ENCODE measurements around the gene EFHD1. TPM values are rescaled to one million over a fixed set of nuclear protein-coding genes. Genes with fewer than 3 reads are reported as not detected.

Gene EFHD1
- 2.4 and 3.6 TPM in 2 replicates for total RNA-seq

DNA sequence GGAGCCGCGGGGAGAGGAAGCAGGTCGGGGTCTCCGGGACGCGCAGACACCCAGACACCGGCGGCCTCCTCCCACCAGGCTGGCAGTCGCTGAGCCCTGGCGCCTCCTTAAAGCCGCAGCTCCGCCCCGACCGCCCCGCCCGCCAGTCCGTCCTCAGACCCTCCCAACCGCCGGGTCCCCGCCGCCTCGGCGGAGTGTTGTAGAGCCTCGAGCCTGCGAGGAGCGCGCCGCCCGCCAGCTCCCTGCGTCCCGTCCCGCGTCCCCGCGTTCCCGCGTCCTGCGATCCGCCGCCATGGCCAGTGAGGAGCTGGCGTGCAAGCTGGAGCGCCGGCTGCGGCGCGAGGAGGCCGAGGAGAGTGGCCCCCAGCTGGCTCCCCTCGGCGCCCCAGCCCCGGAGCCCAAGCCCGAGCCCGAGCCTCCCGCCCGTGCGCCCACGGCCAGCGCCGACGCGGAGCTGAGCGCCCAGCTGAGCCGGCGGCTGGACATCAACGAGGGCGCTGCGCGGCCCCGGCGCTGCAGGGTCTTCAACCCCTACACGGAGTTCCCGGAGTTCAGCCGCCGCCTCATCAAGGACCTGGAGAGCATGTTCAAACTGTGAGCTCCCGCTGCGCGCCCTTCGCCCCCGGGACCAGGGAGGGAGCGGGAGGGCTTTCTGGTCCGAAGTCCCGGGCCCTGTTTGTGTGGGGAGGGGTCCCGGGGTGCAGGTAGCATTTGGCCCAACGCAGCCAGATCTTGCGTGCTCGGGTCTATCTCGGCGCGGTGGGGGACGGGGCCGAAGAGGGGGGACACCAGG lies at the start of gene EFHD1:
Gene EFHD1, plus strand, starts transcription at position 192 of the 793 bp plus-strand sequence. Its CDS starts 101 bp downstream, at position 293.
- Histone ChIP-seq H4K20me1 (ENCODE audit: insufficient read depth, low read length) (no peaks in the 10 kb centered on the region), H3K79me2 (ENCODE audit: insufficient read depth, low read length) (no peaks in the 10 kb centered on the region), H3K36me3 (ENCODE audit: insufficient read depth, low read length) (no peaks in the 10 kb centered on the region), H3K9me3 (ENCODE audit: low read depth, low read length) (no peaks in the 10 kb centered on the region), H3K4me2 (ENCODE audit: insufficient read depth, low read length) (peak within 1 kb of the TSS; percentile 62), H3K27me3 (ENCODE audit: insufficient read depth, low read length) (peaks cover 61% of the 10 kb centered on the region), H3K4me1 (ENCODE audit: insufficient read depth, low read length) (peaks cover 11% of the 10 kb centered on the region), H3K4me3 (ENCODE audit: insufficient read depth, low read length) (peak within 1 kb of the TSS; percentile 64), H3K27ac (ENCODE audit: low read depth, low read length) (no peak within 1 kb of the TSS), H2AFZ (ENCODE audit: low read length) (peak within 1 kb of the TSS; percentile 51)
- TF ChIP-seq, protein P1, sequence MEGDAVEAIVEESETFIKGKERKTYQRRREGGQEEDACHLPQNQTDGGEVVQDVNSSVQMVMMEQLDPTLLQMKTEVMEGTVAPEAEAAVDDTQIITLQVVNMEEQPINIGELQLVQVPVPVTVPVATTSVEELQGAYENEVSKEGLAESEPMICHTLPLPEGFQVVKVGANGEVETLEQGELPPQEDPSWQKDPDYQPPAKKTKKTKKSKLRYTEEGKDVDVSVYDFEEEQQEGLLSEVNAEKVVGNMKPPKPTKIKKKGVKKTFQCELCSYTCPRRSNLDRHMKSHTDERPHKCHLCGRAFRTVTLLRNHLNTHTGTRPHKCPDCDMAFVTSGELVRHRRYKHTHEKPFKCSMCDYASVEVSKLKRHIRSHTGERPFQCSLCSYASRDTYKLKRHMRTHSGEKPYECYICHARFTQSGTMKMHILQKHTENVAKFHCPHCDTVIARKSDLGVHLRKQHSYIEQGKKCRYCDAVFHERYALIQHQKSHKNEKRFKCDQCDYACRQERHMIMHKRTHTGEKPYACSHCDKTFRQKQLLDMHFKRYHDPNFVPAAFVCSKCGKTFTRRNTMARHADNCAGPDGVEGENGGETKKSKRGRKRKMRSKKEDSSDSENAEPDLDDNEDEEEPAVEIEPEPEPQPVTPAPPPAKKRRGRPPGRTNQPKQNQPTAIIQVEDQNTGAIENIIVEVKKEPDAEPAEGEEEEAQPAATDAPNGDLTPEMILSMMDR (IDR thresholded peaks at IDR 0.05; ENCODE audit: extremely low read depth, low read depth, low read length), result no peak
- peak; percentile 83 for DNase-seq (ENCODE audit: insufficient read length, low spot score, missing footprints)

GRCh38 chr2:232584238-232584637 lies 49.2 kb upstream of the EFHD1 start:
- no peaks in the 10 kb centered on the region for H4K20me1 ChIP-seq (ENCODE audit: insufficient read depth, low read length)

DNA sequence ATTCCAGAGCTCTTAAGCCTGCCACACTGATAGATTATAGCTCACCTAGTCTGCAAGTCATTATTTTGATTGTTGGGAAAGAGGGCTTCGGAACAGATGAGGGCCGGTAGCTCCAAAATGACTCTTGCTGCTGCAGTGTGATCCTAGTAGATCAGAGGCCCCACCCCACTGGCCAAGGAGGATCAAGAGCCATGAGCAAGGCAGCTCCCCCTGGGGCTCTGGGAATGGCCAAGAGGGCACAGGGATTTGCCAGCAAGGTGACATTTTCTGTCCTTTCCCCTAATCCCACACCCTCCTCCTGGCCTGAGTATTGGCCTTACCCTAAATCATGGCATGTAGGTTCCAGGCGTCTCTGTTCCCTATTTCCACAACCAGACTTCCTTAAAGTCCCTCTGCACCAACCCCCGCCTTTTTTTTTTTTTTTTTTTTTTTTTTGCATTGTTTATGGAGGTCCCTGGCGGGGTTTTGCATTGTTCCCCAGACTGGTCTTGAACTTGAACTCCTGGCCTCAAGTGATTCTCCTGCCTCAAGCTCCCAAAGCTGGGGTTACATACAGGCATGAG lies 46.4 kb upstream of the EFHD1 start:
- Histone ChIP-seq H3K4me1 (ENCODE audit: insufficient read depth, low read length) (peaks cover 7% of the 10 kb centered on the region), H2AFZ (ENCODE audit: low read length) (no peak overlapping the region), H3K27me3 (ENCODE audit: insufficient read depth, low read length) (no peaks in the 10 kb centered on the region), H4K20me1 (ENCODE audit: insufficient read depth, low read length) (no peaks in the 10 kb centered on the region), H3K36me3 (ENCODE audit: insufficient read depth, low read length) (peaks cover under 1% of the 10 kb centered on the region), H3K4me3 (ENCODE audit: insufficient read depth, low read length) (no peak overlapping the region), H3K79me2 (ENCODE audit: insufficient read depth, low read length) (no peaks in the 10 kb centered on the region), H3K4me2 (ENCODE audit: insufficient read depth, low read length) (no peak overlapping the region), H3K27ac (ENCODE audit: low read depth, low read length) (no peak overlapping the region), H3K9me3 (ENCODE audit: low read depth, low read length) (no peaks in the 10 kb centered on the region)
- DNase-seq (ENCODE audit: insufficient read length, low spot score, missing footprints), result no peak
- TF ChIP-seq, protein P1 (IDR thresholded peaks at IDR 0.05; ENCODE audit: extremely low read depth, low read depth, low read length), result no peak

More at GRCh38 chr2:232584238-232584637, 49.2 kb upstream of the EFHD1 start:
- no peak overlapping the region for H3K4me2 ChIP-seq (ENCODE audit: insufficient read depth, low read length)
- no peak for DNase-seq (ENCODE audit: insufficient read length, low spot score, missing footprints)
- H3K27me3 ChIP-seq (ENCODE audit: insufficient read depth, low read length), result no peaks in the 10 kb centered on the region
- no peak overlapping the region for H2AFZ ChIP-seq (ENCODE audit: low read length)
- H3K36me3 ChIP-seq (ENCODE audit: insufficient read depth, low read length), result peaks cover 13% of the 10 kb centered on the region
- H3K4me1 ChIP-seq (ENCODE audit: insufficient read depth, low read length), result peaks cover 6% of the 10 kb centered on the region
- H3K9me3 ChIP-seq (ENCODE audit: low read depth, low read length), result no peaks in the 10 kb centered on the region
- H3K4me3 ChIP-seq (ENCODE audit: insufficient read depth, low read length), result no peak overlapping the region
- no peak overlapping the region for H3K27ac ChIP-seq (ENCODE audit: low read depth, low read length)
- no peaks in the 10 kb centered on the region for H3K79me2 ChIP-seq (ENCODE audit: insufficient read depth, low read length)
- TF ChIP-seq, protein P1 (IDR thresholded peaks at IDR 0.05; ENCODE audit: extremely low read depth, low read depth, low read length), result no peak

GRCh38 chr2:232587512-232587911 lies 45.9 kb upstream of the EFHD1 start:
- Histone ChIP-seq H3K27me3 (ENCODE audit: insufficient read depth, low read length) (no peaks in the 10 kb centered on the region), H3K9me3 (ENCODE audit: low read depth, low read length) (no peaks in the 10 kb centered on the region), H2AFZ (ENCODE audit: low read length) (no peak overlapping the region), H3K36me3 (ENCODE audit: insufficient read depth, low read length) (no peaks in the 10 kb centered on the region), H3K79me2 (ENCODE audit: insufficient read depth, low read length) (no peaks in the 10 kb centered on the region), H3K4me2 (ENCODE audit: insufficient read depth, low read length) (no peak overlapping the region), H3K4me3 (ENCODE audit: insufficient read depth, low read length) (no peak overlapping the region), H3K4me1 (ENCODE audit: insufficient read depth, low read length) (peaks cover 8% of the 10 kb centered on the region), H4K20me1 (ENCODE audit: insufficient read depth, low read length) (no peaks in the 10 kb centered on the region), H3K27ac (ENCODE audit: low read depth, low read length) (no peak overlapping the region)
- TF ChIP-seq, protein P1 (IDR thresholded peaks at IDR 0.05; ENCODE audit: extremely low read depth, low read depth, low read length), result no peak
- no peak for DNase-seq (ENCODE audit: insufficient read length, low spot score, missing footprints)

Measured in osteoblast (primary cell).